NCI-H2196 (cell line): Measurements from ENCODE around the gene ANXA8.
"Not testable (repeated sequence)": the region's sequence is repeated elsewhere in the genome, so short reads cannot be mapped to it uniquely, and the experiment has no call there.

ENCODE experiments used
- DNase-seq: peaks from one replicate; lab custom pipeline; 2025; ENCODE audit not compliant: unreplicated experiment; lab: John Stamatoyannopoulos, UW

Gene ANXA8, protein sequence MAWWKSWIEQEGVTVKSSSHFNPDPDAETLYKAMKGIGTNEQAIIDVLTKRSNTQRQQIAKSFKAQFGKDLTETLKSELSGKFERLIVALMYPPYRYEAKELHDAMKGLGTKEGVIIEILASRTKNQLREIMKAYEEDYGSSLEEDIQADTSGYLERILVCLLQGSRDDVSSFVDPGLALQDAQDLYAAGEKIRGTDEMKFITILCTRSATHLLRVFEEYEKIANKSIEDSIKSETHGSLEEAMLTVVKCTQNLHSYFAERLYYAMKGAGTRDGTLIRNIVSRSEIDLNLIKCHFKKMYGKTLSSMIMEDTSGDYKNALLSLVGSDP

DNA sequence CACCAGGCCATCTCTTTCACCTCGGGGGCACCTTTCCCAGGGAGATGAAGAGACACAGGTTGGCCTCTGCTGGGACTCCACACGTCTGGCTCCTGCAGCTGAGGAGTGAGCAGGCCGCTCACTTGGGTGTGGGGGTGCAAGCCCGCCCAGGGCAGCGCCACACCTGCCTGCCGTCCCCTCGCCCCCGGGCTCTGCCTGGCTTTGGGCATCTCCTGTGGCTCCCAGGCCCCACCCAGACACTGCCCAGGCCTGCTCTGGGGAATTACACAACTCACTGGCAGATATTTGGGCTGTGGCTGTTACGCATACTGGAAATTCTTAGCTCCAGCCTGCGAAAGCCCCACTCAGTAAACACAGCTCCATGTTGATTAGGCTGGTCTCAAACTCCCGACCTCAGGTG lies at the start of gene ANXA8:
ANXA8 (minus strand) TSS at position 193 of the 400 bp plus-strand sequence; CDS start at position 11, 182 bp downstream.
- DNase-seq: not testable (repeated sequence)

GRCh38 chr10:47523475-47523874 lies 39.6 kb upstream of the ANXA8 start, which contains the start of gene AGAP9:
Gene AGAP9, minus strand, starts transcription at chr10:47523638. Its CDS starts 112 bp downstream, at chr10:47523526.
- DNase-seq: not testable (repeated sequence)

DNA sequence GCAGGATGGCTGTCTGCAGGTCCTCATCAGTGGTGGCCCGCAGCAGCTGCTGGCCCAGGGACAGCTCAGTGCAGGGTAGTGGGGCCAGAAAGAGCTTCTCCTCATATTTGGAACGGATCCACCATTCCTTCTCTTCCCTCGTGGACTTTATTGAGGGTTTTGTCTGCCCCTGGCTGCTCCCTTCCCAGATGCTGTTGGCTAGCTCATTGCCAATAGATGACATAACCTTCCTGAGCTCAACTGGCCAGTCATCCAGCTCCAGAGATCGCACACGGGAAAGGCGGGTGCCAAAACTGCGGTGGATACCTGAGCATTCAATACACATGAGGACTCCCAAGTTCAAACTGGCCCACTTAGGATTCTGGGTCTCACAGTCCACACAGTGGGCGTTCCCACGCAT lies 18.4 kb upstream of the ANXA8 start:
- DNase-seq: not testable (repeated sequence)

DNA sequence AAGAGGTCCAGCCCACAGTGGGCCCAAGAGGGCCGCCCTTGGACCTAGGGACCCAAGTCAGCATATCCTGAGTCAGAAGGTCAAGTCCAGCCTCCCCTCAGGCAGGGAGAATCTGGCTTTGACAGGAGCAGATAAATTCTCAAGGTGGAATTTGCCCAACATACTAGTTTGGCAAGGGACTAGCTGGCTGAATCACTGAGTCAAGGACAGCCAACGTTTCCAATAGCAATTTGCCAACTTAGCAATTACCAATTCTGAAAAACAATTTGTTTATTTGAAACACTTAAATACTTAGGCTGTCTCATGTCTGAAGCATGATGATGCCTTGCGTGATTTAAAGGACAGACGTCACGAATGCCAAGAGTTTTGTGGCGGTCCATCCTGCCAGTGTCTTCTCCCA lies 10.3 kb upstream of the ANXA8 start:
- DNase-seq: not testable (repeated sequence)

DNA sequence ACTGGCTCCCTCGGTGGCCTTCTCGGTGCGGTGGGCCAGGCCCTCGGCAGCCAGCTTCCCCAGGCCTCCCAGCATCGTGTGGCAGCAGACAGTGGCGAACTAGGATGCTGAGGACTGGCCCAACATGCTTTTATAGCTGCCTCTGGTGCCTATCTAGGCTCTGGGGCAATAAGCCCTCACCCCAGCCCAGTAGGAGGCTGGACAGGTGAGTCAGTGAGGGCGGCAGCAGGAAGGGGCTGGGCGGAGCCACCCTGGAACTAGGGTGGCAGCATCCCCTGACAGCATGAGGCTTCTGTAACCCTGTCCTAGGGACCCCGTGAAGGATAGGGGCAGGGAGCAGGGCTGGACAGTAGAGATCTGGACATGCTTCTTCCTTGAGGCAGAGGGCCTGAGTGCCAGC lies 7.7 kb upstream of the ANXA8 start, which contains the start of gene FAM25G:
FAM25G (minus strand) TSS at position 101 of the 400 bp plus-strand sequence; CDS start at position 75, 26 bp downstream.
- not testable (repeated sequence) for DNase-seq

GRCh38 chr10:47489630-47490029 lies 5.7 kb upstream of the ANXA8 start:
- DNase-seq: not testable (repeated sequence)

DNA sequence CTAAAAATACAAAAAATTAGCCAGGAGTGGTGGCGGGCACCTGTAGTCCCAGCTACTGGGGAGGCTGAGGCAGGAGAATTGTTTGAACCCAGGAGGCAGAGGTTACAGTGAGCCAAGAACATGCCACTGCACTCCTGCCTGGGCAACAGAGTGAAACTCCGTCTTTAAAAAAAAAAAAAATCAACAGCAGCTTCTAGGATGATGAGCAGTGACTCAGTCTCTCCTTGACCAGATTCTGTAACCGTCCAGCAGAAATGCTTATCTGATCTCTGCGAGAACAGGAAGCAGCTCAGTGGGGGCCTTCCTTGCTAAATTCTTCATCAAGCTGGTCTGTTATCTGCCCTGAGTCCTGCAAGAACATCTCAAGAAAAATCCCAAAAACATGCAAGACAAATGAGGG lies 2.0 kb upstream of the ANXA8 start:
- not testable (repeated sequence) for DNase-seq

GRCh38 chr10:47484786-47485185 lies 871 bp upstream of the ANXA8 start:
- DNase-seq: not testable (repeated sequence)

GRCh38 chr10:47482367-47482766 lies 1.5 kb downstream of the ANXA8 start:
- DNase-seq: not testable (repeated sequence)

GRCh38 chr10:47481768-47482181 lies 2.1 kb downstream of the ANXA8 start:
- not testable (repeated sequence) for DNase-seq

DNA sequence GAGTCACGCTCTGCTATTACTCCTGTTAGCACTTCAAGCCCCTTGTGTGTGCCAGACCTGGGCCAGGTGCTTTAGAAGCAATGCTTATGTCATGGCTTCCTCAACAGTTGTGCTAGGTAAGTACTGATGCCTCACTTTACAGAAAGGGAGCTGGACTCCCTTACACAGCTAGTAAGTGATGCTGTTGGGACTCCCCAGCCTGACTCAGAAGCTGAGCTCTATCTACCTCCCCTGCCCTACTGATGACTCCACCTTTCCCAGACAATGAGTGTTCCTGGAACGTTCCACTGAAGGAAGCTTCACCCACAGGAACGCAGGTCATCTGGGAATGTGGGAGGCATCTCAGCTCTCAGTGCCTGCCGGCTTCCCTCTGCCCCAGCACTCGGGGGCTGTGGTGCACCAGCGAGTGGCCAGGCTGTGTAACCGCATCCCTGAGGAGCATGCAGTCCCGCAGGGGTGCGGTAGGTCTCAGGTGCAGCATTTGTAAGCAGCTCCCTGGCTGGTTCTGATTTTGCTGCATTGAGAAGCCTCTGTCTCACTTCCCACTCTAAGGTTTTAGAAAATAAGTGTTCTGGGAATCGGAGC lies 2.6 kb downstream of the ANXA8 start:
- DNase-seq: not testable (repeated sequence)

DNA sequence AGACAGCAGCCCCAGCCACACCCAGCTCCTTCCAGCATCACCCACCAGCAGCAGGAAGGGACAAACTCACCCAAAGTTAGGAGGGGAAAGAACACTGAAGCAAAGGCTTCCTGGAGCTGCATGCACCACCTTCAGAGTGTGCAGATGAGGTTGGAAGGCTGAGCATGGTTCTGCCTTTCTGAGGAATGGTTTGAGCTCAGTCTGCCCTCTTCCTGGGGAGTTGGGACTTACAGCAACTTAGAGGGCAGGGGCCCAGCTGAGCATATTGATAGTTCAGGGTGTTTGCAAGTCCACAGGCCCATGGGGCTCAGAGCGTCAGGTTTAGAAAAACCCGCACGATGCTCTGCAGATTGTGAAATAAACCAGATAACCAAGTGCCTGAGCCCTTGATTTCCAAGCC lies 3.8 kb downstream of the ANXA8 start:
- not testable (repeated sequence) for DNase-seq

DNA sequence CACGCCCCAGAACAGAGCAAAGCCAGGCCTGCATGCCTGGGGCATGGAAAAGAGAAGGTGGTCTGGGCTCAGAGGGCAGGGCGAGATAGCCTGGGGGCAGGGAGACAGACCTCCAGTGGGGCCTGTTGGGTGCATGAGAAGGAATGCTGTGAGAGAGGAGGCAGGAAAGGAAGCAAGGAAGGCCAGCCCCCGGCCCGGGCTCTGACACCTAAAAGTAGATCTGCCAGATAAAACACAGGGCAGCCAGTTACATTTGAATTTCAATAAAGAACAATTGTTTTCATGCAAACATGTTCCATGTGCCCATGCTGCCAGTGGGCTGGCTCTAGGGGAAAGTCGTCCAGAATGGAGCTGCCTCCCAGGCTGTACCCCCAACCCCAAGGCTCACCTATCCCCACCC lies 5.8 kb downstream of the ANXA8 start:
- DNase-seq: not testable (repeated sequence)

- DNase-seq: not testable (repeated sequence)
These were observed 6.8 kb downstream of the ANXA8 start for GRCh38 chr10:47477078-47477477.

DNA sequence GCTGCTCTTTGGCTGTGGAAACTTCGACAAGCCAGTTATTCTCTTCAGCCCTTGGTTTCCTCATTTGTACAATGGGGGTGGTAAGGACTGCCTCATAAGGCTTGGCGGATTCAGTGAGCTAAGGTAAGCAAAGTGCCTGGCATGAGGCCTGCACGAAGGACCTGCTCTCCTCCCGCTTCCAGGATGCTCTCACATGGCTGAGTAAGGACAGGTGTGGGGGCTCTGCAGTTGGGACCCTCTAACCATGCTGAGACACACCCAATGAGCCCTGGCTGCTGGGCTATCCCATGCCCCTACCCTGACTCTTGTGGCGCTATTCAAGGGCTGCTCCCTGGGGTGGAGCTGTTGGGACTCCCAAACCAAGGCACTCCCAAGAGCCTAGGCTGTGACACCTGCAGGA lies 8.8 kb downstream of the ANXA8 start:
- not testable (repeated sequence) for DNase-seq

DNA sequence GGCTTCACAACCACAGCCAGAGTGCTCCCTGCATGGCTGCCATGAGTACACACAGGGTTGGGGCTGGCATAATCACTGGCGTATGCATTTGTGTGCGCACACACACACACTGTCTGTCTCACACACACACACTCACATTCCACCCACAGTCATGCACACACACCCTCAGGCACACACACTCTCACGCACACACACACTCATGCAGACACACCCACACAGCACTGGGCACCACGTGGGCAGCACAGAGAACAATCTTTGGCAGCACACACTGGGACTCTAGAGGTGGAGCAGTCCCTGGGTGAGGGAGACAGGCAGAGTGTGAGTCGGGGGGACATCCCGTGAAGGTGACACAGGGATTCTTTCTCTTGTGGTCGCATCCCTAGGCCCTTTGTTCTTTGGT lies 10.4 kb downstream of the ANXA8 start:
- not testable (repeated sequence) for DNase-seq

DNA sequence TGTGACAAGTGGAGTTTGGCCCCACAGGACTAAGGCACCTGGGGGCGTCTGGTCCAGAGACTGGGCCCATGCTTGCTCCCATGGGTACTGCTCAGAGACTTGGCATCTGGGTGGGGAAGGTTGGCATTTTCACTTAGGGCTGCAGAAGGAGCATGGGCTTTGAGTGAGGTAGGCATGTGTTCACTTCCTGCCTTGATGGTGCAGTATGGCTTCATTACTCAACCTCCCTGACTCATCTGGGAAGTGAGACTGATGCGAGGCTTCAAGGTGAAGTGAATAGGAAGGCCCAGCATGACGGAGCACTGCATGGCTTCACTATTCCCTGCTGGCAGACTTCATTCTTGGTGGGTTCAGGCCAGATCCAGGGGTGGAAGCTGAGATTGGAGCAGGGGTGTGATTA lies 11.3 kb downstream of the ANXA8 start:
- not testable (repeated sequence) for DNase-seq

GRCh38 chr10:47472072-47472471 lies 11.8 kb downstream of the ANXA8 start:
- DNase-seq: not testable (repeated sequence)

DNA sequence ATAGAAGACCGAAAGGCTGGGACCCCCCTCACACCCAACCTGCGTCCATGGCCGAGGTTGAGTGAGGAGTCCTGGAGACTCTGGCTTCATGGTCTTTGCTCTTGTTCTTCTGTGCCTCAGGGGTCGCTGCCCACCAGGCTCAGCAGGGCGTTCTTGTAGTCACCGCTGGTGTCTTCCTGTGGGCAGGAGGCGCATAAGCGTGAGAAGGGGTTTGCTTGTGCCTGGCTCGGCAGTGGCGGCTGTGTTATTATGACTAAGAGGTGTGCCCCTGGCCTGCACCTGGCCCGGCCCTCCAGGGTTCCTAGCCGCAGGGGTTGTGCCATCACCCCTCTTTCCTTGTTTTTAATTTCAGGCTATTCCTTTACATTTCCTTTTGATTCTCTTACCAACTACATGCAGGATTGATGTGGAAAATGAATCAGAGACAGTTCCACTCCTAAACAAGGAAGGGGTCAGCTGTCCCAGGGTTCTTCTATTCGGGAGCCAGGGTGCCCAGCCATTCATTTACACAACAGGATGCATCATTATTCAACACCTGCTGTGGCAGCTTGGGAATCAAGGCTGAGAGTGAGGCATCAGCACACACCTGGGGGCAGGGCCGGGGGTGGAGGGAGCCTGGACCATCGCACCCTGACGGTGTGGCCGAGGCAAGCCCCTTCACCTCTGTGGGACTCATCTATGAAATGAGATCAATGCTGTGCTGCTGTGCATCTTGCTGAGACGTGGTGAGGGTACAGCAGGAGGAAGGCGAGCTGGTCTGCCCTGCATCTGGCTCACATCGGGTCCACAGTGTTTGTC lies 15.0 kb downstream of the ANXA8 start:
- DNase-seq: not testable (repeated sequence)

DNA sequence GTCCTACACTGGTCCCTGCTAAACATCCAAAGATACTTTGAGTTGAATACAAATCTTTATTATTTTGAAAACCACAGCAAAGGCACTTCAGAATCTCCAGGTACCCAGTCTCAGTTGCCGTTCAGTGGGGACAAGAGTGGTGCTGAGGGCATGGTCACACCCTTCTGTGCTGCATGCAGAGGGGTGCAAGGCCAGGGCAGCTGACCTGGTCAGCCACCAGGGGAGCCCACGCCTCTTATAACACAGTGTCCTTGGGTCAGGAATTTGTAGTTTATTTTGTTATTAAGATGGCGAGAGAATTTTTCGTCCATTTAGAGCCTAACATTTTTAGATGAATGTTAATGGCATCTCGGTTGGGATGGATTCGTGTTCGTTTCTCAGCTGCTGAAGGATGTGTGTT lies 16.0 kb downstream of the ANXA8 start:
- DNase-seq: not testable (repeated sequence)

GRCh38 chr10:47467458-47467857 lies 16.5 kb downstream of the ANXA8 start:
- DNase-seq: not testable (repeated sequence)
